Fibroblast of skin of right quadriceps (primary cell): ENCODE data around the gene RBMY1D.
"Not testable (repeated sequence)": the region's sequence is repeated elsewhere in the genome, so short reads cannot be mapped to it uniquely, and the experiment has no call there.

Experiments used
- DNase-seq: peaks from one replicate; pipeline ENCODE4 v3.0.0-alpha.2; 2013

RBMY1D gene

GRCh38 chrY:21894426-21894825 is at the start of gene RBMY1D:
TSS of gene RBMY1D (minus strand) at chrY:21894526. CDS start at chrY:21892513, 2,013 bp downstream.
- DNase-seq: not testable (repeated sequence)

- not testable (repeated sequence) for DNase-seq
These were observed 23.6 kb upstream of the RBMY1D start, which contains the start of gene RBMY1E for GRCh38 chrY:21917932-21918331. TSS of gene RBMY1E (minus strand) at chrY:21918032. CDS start at chrY:21916054, 1,978 bp downstream.

- not testable (repeated sequence) for DNase-seq
These were observed 24.8 kb downstream of the RBMY1D start for GRCh38 chrY:21869407-21870076.

- DNase-seq: no peak
These were observed 48.8 kb downstream of the RBMY1D start for GRCh38 chrY:21845481-21845880.

GRCh38 chrY:21842090-21842489 is 52.2 kb downstream of the RBMY1D start:
- DNase-seq: no peak

GRCh38 chrY:21839489-21839888 is 54.8 kb downstream of the RBMY1D start:
- no peak for DNase-seq

- no peak for DNase-seq
These were observed 58.0 kb downstream of the RBMY1D start for GRCh38 chrY:21836343-21836742.

GRCh38 chrY:21835052-21835451 is 59.3 kb downstream of the RBMY1D start:
- DNase-seq: no peak
